Stimulated activated CD8-positive, alpha-beta memory T cell treated with anti-CD3 and anti-CD28 coated beads, Interleukin-12 subunit alpha, Interleukin-12 subunit beta, amount 100 ng/mL, for 1 hour (primary cell): ENCODE results near the gene OBSCN.

Source experiments
- DNase-seq: peaks from one replicate; pipeline ENCODE4 v3.0.0-alpha.2; 2020; ENCODE audit warnings: low read depth

The OBSCN gene

DNA sequence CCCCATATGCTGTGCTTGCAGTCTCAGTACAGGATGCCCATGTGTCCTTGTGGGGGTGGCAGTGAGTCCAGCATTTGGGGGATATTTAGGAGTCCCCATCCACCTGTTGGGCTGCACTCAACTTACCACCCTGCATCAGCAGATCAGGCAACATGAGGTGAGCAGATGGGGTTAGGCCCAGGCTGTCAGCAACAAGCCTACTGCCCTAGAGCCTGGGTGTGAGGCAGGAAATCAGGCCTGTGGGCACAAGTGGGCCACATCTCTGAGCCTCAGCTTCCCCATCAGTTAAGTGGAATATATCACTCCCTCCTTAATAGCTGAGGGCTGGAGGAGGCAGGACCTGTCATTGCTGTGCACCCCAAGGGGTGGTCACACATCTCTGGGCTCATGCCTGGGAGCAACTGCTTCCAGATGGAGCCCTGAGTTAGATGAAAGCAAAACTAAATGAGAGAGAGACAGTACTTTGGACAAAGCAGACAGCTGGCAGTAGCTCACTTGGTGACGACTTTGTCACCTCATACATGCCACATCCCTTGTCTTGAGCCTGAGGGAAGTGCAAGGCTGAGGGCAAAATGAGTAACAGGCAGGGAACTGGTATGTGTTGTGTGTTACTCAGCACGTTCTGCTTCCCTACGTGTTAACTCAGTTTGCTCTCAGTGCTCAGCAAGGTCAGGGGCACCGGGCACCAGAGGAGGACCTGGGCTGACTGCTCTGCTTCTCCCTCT is 150.4 kb downstream of the OBSCN start:
- DNase-seq = no peak

DNA sequence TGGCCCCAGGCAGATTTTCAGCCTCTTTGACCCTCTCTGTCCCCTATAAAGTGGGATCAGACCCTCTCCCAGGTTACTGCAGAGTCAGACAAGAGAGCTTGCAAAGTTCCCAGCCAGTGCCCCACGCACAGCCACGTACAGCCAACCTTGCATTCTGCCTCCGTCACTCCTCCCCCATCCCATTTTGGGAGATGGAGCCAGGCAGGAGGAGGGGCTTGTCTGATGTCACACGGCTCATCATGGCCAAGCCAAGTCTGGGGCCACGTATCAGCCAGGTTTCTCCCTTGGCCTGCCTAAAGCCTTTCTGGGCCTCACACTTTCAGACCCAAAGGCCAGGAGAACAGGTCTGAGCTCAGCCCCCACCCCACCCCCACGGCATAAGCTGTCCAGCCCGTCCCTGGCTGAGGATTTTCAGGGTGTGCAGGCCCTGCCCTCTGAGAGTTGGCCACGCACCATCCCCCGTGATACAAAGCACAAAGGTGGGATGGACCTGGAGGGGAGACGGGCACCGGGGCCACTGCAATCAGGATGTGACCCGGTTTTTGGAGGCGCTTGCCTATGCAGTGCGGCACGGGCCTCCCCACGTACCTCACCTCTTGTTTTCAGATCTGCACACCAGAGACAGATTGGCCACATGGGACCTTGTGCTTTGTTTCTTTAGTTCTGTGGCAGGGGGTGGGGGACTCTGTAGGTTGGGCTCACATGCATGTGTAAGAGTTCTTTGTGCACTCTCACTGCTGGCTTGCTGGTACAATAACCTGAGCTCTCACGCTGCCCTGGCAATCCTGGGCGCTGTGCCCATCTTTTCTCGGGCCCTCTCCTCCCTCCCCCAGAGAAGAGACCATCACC is 151.1 kb downstream of the OBSCN start:
- no peak for DNase-seq

- DNase-seq = no peak
Observed at GRCh38 chr1:228359613-228360532, 152.0 kb downstream of the OBSCN start.

DNA sequence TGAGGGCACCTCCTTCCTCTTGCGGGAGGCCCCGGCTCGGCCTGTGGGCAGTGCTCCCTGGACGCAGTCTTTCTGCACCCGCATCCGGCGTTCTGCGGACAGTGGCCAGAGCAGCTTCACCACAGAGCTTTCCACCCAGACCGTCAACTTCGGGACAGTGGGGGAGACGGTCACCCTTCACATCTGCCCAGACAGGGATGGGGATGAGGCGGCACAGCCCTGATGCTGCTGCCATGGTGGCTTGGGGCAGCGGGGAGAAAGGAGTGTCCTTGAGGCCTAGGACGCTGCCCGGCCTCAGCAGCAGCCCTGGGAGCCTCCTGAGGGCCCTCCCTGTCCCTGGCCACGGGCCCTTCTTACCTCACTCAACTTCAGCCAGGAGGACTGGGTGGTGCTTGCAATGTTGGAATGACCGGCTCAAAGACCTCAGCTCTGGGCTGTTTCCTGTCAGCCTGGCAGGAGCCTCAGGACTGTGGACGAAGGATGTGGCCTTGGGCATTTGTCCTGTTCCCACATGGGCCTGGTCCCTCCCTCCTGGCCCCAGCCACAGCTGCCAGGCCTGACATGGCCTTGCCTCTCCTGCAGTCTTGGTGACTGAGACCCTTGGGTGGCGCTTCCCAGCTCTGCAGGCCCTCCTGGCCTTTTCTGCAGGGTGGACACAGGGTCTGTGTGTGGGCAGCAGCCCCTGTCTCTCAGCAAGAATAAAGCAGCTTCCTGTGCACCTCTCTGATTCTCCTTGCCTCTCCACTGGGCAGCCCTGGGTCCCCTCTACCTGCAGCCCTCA is 152.9 kb downstream of the OBSCN start:
- no peak for DNase-seq

DNA sequence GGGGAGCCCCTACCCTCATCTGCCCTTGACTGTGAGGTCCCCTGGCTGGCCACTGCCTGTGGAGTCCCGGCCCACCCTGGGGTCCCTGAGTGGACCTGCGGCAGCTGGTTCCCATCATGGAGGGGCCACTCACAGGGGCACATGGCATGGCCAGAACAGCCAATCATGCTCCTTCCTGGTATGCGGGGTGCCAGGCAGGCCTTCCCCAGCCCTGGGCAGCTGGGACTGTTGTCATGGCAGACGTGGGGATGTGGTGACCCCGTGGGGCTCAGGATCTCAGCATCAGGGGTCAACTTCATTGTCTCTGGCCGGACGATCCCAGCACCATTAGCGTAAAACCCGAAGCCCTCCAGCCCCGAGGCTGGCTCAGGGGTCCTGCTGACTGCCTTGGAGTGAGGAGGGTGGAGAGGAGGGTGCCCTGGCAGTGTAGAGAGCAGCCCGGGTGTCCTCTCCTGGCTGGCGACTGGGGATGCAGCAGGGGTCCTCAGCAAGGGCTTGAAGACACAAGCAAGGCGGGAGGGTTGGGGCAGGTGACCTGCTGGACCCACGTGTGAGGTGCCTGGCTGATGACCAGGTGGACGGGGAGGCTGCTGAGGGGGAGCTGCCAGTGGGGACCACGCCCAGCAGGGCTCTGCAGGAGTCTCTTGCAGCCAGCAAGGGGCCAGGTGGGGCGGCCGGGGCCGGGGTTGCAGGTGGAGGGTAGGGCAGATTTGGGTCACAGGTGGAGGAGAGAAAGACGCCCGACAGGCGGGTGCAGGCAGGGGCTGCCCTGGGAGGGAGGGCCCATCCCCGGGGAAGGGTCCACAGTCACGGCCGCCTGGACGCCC is 153.7 kb downstream of the OBSCN start:
- DNase-seq = no peak

- DNase-seq = no peak
Observed at GRCh38 chr1:228362141-228362883, 154.5 kb downstream of the OBSCN start.

DNA sequence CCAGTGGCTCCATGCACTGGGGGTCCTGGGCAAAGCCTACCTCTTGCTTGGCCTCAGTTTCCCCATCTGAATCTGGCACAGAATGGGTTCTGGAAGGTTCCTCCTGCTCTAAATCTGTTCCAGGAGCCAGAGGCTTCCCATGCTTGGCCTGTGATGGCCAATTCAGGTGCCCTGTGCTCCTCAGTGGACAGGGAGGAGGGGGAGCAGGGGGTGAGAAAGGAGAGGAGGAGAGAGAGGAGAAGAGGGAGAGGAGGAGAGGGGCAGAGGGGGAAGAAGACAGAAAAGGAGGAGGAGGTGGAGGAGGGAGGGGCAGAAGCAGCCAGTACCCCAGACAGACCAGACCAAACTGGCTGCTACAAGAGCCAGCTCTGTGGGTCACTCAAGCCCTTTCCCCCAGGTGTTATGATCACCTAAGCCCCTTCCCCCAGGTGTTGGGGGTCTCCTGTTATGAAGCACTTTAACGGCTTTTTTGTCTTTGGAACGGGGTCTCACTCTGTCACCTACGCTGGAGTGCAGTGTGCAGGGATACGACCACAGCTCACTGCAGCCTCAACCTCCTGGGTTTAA is 155.1 kb downstream of the OBSCN start:
- DNase-seq = no peak

GRCh38 chr1:228363686-228364067 is 155.8 kb downstream of the OBSCN start:
- no peak for DNase-seq

DNA sequence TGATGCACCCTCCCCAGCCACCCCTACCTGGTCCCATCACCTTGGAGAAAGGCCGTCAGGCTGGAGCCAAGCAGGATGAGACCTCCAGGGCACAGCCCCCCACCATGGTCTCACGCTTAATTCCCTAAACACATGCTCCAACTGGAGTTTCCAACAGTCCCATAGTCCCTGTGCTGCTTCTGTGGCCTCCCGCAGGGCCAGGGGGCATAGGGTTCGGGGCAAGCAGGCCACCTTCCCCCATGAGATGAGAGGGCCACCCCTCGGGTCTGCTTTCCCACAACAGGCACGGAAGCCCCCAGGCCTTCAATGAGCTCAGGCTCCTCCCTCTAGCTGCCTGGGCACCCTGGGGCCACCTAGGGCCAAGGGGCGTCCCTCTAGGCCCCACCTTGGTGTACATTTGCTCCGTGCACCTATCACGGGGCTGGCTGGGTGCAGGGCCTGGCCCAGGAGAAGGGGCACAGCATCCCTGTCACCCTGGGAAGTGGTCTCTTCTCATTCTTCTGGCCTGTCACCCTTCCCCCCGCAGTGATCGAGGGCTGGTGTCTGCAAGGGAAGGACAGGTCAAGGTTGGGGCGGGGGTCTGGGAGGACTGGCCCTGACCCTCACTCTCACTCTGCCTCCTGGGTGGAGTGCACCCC is 156.3 kb downstream of the OBSCN start:
- DNase-seq = no peak

DNA sequence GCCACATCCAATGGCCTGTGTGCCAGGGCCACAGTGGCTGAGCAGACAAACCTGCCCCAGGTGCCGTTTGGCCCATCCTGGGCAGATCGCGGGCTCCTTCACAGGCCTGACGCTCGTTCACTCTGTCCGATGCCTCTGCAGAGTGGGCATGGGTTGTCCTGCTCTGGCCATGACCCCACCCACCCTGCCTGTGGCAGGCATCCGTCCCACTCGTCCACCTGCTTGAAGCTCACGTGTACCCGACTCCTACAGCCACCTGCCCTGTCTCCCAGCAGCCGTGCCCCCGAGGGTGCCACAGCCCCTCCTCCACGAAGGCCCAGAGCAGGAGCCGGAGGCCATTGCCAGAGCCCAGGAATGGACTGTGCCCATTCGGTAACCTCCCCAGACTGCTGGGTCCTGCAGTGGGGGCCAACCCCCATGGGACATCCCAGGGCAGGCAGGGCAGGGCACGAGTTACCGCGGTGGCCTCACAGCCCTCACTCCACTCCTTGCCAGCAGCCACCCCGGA is 156.9 kb downstream of the OBSCN start:
- DNase-seq = no peak

DNA sequence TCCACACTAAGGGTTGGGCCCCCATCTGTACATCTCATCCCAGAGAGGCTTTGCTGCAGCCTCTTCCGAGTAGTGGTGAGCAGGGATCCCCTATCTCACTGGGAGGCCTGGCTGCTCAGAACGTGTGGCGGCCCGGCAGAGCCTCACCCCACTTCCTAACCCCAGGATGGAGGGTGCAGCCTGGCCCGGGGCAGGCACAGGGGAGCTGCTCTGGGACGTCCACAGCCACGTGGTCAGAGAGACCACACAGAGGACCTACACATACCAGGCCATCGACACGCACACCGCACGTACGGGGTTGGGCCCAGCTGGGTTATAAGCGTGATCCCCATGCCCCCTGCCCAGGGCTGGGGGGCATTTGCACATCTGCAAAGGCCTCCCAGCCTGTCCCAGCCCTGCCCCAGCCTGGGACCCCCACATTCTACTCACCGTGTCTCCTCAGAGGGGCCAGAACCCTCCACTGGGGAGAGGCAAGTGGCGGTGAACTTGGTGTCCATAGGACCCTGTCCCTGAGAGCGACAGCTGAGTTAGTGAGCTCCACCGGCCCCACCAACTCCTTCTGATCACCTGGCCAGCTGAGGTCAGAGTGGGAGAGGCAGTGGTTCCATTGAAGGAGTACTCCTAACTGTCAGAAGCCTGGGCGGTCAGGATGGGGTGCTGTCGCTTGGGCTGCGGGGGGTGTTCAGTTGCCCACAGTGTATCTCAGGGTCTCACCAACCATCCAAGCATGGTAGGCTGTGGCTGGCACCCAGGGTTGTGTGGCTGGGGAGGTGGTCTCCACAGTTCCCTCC is 157.6 kb downstream of the OBSCN start:
- no peak for DNase-seq

- DNase-seq = no peak
Observed at GRCh38 chr1:228366062-228366865, 158.4 kb downstream of the OBSCN start.

DNA sequence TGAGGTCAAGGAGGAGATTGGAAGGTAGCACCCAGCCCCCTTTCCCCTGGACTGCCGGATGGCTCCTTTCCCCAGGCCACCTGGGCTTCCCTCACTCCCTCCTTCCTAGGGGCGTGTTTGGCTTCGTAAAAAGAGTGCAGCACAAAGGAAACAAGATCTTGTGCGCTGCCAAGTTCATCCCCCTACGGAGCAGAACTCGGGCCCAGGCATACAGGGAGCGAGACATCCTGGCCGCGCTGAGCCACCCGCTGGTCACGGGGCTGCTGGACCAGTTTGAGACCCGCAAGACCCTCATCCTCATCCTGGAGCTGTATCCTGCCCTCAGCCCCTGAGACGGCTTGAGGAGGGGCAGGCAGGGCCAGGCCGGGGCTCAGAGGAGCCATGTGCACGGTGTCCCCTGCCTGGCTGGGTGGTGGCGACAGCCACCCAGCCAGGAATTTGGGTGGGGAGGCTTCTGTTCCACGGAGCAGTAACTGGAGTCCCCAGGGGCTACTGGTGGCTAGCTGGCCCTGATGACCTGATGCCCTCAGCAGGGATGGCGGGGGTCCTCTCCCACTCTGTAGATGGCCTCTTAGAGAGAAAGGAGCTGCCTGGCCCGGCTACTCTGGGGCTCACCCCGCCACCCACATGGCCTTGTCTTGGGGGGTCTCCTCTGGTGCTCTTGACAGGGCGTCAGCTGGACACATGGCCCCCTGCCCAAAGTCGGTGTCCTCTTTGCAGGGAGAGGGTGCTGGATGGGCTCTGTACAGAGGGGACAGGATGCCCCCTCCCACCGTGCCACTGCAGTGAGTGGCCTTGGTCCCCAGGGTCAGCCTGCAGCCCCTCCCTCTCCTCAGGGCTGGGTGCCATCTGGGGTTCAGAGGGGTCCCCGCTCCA is 159.3 kb downstream of the OBSCN start:
- DNase-seq = no peak

DNA sequence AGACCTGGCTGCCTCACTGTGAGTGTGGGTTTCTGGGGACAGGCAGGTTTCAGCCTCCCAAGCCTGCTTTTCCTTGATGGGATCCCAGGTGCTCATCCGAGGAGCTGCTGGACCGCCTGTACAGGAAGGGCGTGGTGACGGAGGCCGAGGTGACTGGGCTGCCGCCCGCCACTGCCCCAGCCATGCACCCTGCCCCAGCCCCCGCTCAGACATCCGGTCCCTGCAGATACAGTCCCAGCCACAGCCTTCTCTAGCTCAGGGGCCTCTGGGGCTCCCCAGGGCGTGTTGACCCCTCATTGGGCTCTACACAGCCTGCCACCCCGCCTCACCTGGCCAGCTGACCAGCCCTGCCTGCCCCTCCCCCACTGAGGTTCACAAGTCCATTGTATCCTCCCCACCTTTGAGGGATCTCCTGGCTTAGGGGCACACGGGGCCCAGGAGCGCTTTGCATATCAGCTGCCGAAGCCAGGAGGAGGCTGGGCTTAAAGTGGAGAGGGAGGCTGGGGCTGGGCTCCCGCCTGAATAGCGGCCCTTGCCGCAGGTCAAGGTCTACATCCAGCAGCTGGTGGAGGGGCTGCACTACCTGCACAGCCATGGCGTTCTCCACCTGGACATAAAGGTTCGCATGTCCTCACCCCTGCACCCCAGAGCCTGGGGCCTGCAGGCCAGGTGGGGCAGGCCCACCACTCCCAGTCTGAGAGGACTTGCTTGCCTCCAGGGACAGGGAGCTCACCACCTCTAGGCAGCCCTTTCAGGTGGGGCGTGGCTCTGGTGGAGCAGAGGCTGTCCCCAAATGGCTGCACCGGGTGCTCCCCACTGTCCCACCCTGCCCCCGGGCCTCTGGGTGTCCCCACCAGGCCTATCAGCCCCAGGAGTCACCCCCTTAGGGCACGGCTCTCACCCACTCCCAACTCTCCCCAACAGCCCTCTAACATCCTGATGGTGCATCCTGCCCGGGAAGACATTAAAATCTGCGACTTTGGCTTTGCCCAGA is 160.3 kb downstream of the OBSCN start:
- DNase-seq = no peak
